Activated CD4-positive, alpha-beta T cell treated with anti-CD3 and anti-CD28 coated beads, Interleukin-2, amount 50 U/mL, for 4 hours (primary cell): ENCODE measurements around the gene ATP5ME.
"Not testable (repeated sequence)": the region's sequence is repeated elsewhere in the genome, so short reads cannot be mapped to it uniquely, and the experiment has no call there.

Source experiments
- DNase-seq, 2 experiments: peaks; one replicate each; pipeline ENCODE4 v3.0.0-alpha.2; 2020

The ATP5ME gene

DNA sequence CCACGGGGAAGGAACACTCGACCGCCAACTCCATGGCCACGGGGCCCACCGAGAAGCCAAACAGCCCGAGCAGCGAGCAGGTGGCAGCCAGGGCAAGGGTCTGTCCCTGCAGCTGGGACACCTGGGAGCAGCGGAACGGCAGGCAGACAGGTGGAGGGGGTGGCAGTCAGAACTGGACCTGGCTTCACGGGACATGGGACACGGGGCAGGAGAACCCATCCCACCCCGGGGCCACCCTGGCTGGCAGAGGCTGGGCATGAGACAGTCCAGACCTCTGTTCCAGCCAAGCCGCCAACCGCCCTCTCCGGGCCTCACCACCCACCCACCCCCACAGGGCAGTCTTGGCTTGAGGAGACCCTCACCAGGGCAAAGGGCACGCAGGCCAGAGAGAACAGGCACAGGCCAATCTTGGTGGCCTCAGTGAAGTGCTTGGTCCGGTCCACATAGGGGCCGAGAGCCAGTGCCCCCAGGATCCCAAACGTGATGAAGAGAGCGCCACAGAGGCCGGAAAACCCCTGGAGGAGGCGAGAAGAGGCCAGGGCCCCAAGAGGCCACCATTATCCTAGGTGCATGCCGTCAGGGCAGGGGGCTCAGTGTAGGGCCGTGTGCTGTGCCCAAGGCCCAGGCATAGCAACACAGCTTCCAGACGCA is 9.3 kb upstream of the ATP5ME start:
- DNase-seq = no peak

DNA sequence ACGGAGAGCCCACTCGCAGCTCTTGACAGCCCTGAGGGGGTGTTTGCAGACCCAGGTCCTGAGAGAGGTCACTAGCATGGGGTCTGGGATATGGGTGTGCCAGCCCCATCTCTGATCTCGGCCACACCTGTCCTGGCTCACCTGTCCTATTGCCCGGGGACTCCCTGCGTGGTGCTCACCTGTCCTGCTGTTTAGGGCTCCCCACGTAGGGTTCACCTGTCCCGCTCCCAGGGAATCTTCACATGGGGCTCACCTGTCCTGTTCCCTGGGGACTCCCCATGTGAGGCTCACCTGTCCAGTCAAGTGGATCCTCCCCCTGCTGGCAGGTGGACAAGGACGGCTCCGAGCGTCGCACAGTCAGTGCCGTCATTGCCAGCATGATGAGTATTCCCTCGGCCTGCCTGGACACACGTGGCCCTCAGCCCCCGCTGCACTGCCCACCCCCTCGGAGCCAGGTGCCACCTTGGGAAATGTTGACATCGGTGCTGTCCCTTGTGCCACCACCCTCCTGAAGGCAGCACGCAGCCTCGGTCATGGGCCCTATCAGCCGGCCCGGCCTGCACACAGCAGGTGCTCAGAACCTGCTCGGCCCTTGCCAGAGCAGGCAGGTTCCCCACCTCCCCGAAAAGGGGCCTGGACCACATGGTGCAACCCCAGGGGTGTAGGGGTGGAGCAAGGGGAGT is 8.6 kb upstream of the ATP5ME start:
- no peak for DNase-seq

DNA sequence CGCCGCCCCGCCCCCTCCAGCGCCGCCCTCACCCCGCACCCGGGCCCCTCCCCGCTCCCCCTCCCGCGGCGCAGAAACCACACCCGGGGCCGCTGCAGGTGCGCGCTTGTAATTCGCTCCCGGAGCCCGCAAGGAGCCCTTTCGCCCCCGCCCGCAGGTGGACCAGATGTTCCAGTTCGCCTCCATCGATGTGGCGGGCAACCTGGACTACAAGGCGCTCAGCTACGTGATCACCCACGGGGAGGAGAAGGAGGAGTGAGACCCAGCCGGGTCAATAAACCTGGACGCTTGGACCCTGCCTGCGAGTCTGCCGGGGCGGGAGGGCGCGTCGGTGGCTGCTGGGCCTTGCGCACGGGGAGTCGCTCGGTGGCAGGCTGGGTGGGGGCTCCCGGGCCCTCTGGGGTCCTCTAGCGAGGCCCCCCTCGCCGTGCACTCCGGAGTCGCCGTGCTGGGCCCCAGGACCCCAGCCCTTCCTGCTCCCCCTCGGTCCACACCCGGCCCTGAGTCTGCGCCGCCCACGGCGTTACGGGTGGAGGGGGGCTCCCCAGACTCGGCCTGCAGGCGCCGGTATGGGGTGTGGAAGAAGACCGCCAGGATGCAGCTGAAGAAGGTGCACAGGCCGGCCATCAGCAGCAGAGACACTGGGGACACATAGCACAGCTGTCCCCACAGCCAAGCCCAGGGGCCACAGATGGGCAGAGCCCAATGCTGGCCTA is 7.8 kb upstream of the ATP5ME start:
- no peak for DNase-seq

DNA sequence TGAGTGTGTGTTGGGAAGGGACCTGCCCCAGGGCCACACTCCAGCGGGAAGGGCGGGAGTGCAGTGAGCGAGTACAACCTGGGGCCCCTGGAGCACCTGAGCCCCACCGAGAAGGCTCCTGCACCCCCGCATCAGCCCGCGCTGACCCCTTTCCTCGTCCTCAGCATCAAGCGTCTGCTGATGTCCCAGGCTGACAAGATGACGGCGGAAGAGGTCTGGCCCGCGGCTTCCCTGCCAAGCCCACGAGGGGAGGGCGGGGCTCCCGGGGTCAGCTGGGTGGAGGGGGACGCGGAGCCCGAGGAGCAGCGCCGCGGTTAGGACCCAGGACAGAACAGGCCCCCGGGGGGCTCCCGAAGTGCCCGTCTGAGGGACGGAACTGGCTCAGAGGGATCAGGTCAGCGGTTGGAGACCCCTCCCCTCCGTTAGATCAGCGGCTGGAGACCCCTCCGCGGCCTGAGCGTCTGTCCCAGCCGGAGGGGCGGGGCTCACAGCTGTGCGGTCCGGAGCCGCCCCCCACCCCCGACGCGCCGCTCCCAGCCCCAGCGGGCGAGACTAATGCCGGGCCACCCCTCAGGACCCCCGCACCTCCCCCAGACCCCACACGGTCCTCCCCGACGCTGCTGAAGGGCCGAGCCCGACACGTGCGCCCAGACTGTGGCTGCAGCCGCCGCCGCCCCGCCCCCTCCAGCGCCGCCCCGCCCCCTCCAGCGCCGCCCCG is 7.0 kb upstream of the ATP5ME start:
- DNase-seq = no peak

DNA sequence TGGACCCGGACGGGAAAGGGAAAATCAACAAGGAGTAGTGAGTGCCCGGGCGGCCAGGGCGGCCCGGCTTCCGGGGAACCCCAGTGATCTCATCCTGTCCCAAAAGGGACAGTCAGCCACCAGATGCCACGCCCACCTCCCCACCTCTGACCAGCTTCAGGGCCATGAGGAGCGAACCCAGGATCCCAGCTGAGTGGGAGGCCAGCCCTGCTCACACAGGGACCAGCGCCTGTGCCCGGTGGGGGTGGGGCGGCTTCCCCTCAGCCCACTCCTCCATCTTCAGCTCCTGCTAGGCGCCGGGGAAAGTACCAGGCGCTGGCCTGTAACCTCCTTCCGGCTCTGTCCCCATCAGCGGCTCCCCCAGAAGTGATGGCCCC is 6.5 kb upstream of the ATP5ME start:
- no peak for DNase-seq

DNA sequence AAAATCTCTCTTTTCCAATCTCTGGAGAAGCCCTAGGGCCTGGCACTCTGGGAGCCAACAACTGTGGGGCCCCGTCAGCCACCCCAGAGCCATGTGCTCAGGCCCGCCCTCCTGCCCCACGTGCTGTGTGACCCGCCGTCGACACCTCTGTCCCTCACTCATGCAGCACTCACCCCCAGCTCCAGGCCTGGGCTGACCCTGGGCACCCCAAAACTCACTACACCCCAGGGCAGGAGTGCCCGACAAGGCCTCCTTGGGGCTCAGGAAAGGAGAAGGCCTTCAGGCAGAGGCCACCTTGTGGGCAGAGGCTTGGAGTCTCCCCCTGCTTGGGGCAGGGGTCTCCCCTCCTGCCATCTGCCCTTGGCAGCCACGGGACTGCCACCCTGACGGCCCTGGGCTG is 6.0 kb upstream of the ATP5ME start:
- DNase-seq = no peak

DNA sequence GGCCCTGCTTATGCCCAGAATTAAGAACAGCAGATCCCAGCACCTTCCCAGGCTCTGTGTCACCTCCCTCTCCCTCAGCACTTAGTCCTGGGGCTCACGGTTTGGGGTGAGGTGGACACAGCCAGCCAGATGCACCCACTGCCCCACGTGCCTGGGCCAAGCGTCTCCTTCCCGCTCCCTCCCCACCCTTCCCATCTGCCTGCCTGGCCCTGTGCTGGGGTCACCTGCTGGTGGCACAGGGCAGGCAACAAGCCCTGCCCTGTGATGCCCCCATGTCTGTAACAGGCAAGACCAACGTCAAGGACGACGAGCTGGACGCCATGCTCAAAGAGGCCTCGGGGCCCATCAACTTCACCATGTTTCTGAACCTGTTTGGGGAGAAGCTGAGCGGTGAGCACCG is 5.6 kb upstream of the ATP5ME start:
- no peak for DNase-seq

DNA sequence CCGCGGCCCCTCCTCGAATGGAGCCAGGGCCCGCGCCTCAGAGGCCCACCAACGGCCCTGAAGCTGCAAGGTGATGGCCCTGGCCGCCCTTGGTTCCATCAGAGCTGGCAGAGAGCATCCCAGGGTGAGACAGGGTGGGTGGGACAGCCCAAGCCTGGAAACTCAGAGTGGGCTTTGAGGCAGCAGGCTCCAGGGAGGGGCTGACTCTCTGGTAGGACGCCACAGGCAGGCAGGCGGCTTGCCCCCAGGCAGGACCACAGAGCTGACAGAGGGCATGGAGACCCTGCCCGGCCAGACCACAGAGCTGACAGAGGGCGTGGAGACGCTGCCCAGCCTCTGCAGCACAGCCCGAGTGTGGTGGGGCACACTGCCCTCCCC is 5.0 kb upstream of the ATP5ME start:
- no peak for DNase-seq

DNA sequence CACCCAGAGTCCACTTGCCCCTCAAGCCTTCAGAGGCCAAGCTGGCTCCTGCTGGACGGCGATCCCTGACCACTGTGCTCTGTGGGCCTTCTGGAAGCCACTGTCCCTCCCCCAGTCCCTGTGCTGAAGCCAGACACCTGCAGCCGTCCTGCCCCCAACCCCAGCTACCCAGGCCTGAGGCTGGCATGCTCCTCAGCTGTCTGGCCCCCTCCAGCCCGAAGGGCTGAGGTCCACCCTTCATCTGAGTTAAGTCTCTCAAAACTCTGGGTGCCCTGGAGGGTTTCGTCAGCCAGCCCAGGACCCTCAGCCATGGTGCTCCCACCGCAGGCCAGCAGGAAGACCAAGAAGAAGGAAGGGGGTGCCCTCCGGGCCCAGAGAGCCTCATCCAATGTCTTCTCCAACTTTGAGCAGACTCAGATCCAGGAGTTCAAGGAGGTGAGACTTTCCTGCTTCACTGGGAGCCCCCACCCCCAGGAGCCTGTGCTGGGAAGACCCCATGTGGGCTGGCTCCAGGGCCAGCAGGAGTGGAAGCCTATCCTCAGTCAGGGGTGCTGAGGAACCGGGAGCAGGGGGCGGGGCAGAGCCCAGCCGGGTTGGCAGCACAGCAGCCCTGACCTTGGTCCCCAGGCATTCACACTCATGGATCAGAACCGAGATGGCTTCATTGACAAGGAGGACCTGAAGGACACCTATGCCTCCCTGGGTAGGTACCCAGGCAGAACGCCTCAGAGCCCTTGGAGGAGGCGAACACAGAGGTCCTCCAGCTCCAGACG is 4.4 kb upstream of the ATP5ME start:
- no peak for DNase-seq

DNA sequence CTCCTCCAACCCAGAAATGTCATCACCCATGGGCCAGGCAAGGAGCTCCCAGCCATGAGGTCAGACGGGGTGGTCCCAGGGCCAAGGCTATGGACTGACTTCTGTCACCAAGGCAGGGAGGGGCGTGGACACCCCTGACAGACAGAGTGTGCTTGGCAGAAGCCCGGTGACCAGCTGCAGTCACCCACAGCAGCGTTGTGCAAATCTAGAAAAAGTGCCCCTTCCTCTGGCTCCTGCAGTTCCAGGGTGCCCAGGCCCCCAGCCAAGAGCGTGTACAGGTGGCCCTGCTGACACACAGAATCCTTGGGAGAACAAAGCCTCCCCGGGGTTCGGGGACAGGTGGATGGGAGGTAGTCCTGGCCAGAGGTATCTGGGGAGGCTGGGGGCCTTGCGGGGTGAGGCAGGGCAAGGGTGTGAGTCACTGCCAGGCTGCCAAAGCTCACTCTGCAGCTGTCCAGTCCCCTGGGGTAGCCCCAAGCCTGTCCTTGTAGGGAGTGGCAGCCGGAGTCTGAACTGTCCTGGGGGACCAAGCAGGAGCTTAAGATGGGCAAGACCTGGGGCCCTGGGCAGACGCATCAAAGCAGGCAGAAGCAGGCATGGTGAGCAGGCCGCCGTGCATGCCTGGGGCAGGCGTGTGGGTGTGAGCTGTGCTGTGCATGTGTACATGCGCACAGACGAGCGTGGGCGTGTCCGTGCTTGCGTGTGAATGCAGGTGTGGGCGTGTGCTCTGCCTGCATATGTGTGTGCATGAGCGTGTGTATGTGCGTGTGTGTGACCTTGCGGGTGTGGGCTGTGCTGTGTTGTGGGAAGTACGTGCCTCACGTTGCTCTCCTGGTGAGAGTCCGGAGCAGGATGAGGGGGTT is 3.6 kb upstream of the ATP5ME start:
- peak in 1 of 2 experiments; percentile 40 for DNase-seq

DNA sequence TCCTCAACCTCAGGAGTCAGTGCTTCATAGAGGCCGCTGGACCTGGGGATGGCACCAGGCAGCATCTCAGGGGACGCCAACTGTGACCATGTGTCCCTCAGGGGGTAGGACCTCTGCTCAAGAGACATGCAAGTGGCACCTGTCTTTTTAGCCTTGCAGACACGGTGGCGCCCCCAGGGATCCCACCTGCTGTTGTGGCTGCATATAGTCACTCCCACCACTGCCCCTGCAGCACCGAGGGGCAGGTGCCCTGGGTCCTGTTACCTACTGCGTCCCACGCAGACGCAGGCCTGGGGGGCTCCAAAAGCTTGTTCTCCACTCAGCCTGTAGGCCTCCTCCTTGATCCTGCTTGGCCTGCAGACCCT is 2.8 kb upstream of the ATP5ME start:
- no peak for DNase-seq

DNA sequence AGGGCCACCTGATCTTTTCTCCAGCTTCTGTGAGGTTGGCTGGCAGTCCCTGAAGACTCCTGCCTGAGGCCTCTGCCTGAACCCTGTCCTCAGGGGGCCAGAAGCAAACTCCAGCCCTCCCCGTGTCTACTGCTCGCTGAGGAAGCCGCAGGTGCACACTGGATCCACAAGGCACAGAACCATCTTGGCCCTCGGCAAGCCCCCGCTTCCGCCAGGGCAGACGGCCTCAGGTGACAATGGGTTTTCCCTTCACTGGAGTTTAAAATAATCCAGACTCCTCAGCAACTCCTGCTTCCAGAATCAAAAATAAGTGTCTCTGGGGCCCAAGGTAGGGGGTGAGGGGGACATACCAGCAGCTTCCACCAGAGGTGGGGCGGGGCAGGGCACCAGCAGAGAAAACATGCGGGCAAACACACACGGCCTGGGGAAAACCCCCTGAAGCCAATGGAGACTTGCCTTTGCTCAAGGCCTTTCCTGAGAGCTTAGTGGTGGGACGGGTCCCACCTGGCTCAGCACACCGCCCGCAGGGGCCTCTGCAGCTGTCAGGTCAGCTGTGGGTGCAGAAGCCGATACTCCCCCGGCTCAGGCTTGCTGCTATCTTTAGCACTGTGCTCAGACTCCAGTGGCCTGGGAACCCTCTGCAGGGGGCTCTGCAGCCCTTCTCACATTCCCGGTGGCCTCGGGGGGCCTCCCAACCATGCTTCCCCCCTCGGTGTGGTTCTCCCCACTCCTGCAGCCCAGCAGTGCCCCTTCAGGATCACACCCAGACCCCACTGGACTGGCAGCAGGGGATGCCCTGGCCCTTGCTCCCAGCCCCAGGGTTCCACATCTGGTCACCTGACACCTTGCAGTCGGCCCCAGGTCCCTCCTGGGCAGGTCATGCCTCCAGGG is 2.1 kb upstream of the ATP5ME start:
- no peak for DNase-seq

DNA sequence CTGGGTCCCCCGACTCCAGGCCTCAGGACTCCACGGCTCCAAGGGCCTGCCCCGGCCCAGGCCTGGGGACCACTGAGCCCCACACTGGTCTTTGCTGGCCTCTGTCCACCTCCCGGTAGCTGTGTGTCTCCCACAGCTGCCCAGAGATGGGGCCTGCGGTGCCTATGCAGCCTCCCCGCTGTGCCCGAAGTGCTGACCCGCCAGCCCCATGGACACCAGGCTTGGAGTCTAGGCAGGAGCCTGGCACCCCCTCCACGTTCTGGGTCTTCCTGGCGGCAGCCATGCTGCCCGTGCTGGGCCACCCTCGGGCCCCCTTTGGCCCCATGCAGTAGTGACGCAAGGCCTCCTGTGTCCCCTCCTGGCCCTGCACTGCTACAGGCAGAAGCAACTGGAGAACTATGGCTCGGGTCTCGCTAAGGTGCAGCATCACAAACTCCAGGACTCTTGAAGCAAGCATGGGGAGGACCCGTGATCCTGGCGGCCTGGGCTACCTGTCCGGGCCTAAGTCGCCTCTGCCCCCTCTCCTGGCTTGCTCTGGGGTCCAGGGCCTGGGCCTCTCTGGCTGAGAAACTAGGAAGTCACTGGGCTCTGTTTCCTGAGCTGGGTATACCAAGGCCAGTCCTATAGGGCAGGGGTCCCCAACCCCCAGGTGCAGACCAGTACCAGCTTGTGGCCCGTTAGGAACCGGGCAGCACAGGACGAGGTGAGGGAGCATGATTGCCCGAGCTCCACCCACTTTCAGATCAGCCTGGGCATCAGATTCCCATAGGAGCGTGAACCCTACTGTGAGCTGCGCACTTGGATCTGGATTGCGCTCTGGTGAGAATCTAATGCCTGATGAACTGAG is 1.2 kb upstream of the ATP5ME start:
- DNase-seq = no peak

DNA sequence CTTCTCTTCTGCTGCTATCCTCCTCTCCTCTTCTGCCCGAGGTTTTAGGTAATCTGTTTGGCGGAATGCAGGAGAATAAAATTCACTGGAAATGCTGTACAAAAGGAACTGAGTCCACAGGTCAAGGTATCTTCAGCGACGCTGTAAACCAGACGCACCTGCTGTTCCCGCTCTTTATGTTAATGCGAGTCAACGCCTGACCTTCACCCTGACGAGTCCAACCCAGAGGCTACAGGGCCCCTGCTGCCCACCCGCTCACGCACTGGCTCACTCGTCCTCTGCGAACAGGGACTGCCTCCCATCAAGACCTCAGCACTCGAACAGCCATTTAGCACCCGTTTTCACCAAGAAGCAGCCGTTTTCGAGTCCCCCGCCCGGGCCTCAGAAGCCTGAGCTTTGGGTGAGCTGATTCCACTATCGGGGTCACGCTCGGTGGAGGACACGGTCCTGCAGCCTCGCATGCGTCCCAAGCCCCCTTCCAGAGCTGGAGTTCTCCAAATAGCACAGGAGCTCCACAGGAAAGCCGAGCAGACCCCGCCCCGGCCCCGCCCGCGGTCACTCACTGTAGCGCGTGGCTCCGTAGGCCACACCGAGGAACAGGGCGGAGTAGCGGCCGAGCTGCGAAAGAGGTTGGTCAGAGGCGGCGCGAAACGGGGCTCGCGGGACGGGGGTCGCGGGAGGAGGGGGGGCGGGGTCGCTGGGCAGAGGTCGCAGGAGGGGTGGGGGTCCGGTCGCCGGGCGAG is 556 bp downstream of the ATP5ME start:
- DNase-seq = no peak

DNA sequence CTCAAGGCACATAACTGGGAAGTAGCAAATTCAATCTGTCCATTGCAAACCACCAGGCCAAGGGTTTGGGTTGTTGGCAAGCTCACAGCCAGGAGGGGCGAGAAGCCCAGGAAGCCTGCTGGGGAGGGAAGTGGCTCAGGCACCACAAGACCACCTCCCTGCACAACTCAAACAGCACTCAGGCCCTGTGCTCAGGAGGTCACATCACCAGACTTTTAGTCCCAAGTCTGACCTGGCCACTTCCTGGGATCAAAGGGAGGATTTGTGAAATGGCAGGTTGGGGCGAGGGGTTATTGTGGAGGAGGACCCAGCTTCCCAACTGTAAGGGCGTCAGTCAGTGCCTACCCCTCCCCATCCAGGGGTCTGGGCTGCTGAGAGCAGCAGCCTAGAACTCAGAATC is 2.3 kb downstream of the ATP5ME start:
- DNase-seq = no peak

DNA sequence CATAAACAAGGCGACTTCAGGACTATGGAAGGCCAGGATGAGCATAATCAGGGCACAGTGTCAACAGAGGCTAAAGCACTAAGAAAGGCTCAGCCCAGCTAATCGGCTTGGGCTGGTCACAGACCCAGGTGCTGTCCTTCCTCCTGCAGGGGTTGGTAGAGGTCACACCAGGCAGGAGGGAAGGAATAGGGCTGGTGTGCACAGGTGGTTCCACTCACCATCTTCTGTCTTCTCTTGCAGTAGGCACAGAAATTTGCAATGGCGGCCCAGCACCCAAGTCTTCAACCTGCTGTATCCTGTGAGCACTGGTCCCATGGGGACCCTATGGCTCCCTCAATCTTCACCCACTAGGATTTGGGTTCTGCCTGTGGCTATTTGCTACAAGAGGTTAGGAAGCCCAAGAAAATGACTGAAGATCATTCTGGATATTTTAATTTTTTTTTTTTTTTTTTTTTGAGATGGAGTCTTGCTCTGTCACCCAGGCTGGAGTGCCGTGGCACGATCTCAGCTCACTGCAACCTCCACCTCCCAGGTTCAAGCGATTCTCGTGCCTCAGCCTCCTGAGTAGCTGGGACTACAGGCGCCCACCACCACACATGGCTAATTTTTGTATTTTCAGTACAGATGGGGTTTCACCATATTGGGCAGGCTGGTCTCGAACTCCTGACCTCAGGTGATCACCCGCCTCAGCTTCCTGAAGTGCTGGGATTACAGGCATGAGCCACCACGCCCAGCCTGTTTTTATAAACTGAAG is 4.1 kb downstream of the ATP5ME start:
- not testable (repeated sequence) for DNase-seq

DNA sequence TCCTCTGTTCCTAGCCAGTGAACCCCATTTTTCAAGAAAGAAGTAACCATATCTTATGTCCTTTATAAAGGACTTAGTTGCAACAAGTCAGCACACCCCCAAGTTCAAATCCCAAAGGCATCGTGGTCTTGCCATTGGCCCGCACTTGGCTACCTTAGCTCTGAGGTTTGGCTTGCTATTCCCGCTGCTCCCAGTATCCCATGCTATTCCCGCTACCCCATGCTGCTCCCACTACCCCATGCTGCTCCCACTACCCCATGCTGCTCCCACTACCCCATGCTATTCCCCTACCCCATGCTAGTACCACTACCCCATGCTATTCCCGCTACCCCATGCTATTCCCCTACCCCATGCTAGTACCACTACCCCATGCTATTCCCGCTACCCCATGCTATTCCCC is 5.9 kb downstream of the ATP5ME start:
- not testable (repeated sequence) for DNase-seq

DNA sequence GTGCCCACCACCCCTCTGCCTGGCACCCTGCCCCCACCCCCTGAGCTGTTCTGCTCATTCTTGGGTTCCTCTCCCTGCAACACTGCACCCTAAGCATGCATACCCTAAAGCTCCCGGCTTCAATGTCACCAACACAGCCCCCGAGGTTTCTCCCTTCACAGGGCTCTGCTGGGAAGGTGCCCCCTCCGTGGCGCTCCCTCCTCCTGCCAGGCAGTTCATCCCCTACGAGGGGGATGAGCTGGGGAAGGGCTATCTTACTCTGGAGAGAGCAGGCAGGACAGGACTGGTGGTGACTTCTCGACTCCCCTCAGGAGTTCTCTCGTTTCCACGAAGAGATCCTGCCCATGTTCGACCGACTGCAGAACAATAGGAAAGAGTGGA is 6.5 kb downstream of the ATP5ME start:
- no peak for DNase-seq
